Stimulated activated CD8-positive, alpha-beta memory T cell treated with anti-CD3 and anti-CD28 coated beads, Interleukin-7, amount 100 ng/mL, for 4 hours (primary cell): ENCODE data around the gene TEC.
"Not testable (repeated sequence)": the region's sequence is repeated elsewhere in the genome, so short reads cannot be mapped to it uniquely, and the experiment has no call there.

ENCODE experiments used
- DNase-seq, 2 donors: peaks; one replicate each; pipeline ENCODE4 v3.0.0-alpha.2; 2020; ENCODE audit warnings: low read depth in 2 of 2

The TEC gene

GRCh38 chr4:48196758-48197504 lies 72.7 kb downstream of the TEC start:
- no peak for DNase-seq

GRCh38 chr4:48195853-48196252 lies 73.8 kb downstream of the TEC start:
- no peak for DNase-seq

- no peak for DNase-seq
These were observed 74.3 kb downstream of the TEC start for GRCh38 chr4:48195374-48195773.

GRCh38 chr4:48194971-48195370 lies 74.7 kb downstream of the TEC start:
- no peak for DNase-seq

GRCh38 chr4:48193921-48194468 lies 75.6 kb downstream of the TEC start:
- DNase-seq: no peak

GRCh38 chr4:48193096-48193836 lies 76.4 kb downstream of the TEC start:
- no peak for DNase-seq

GRCh38 chr4:48191758-48192157 lies 77.9 kb downstream of the TEC start:
- DNase-seq: no peak

GRCh38 chr4:48190839-48191238 lies 78.8 kb downstream of the TEC start:
- DNase-seq: no peak

- DNase-seq: no peak
These were observed 79.9 kb downstream of the TEC start for GRCh38 chr4:48189731-48190130.

- no peak for DNase-seq
These were observed 81.2 kb downstream of the TEC start for GRCh38 chr4:48188390-48188789.

GRCh38 chr4:48187813-48188212 lies 81.8 kb downstream of the TEC start:
- DNase-seq: no peak

GRCh38 chr4:48187066-48187465 lies 82.6 kb downstream of the TEC start:
- not testable (repeated sequence) for DNase-seq

GRCh38 chr4:48186394-48186793 lies 83.2 kb downstream of the TEC start:
- not testable (repeated sequence) for DNase-seq

GRCh38 chr4:48184882-48185281 lies 84.8 kb downstream of the TEC start:
- DNase-seq: no peak

GRCh38 chr4:48180234-48180633 lies 89.4 kb downstream of the TEC start:
- no peak for DNase-seq

- DNase-seq: no peak
These were observed 90.7 kb downstream of the TEC start for GRCh38 chr4:48178931-48179330.

- no peak for DNase-seq
These were observed 93.8 kb downstream of the TEC start for GRCh38 chr4:48175806-48176205.

- no peak for DNase-seq
These were observed 94.3 kb downstream of the TEC start for GRCh38 chr4:48175328-48175727.

GRCh38 chr4:48173056-48173991 lies 96.3 kb downstream of the TEC start:
- DNase-seq: no peak

- no peak for DNase-seq
These were observed 97.0 kb downstream of the TEC start for GRCh38 chr4:48172651-48173050.

GRCh38 chr4:48169636-48170035 lies 100.0 kb downstream of the TEC start:
- DNase-seq: no peak
